Measurements from ENCODE around the gene DNER. TPM values are rescaled to one million over a fixed set of nuclear protein-coding genes. Genes with fewer than 3 reads are reported as not detected.

The DNER gene
- total RNA-seq, 1 experiment from 2014 or later, result 8.4 TPM

DNA sequence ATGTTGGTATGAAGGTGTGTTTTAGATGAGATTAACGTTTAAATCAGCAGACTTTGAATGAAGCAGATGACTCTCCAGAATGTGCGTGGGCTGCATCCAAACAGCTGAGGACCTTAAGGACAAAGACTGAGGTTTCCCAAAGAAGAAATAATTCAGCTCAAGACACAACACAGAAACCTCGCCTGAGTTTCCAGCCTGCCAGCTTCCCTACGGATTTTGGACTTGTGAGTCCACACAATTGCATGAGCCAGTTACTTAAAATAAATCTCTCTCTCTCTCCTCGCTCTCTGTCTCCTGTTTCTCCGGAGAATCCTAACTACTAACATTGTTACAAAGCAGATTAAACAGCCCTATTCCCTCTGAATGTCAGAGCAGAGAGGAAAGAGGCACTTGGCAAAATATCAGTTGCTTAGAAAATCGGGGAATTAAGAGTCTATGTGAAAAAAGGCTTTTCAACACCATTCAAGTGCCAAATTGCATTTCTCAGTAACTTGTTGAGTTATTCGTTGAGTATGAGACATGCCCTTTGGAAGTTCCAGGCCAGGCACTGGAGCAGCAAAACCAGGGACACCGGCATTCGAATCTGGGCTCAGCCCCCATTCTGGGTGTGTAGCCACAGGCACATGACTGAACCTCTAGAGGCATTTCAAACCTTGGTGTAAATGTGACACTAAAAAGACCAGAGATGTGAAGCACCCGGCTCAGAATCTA, 268.7 kb downstream of the DNER start:
- no peak for DNase-seq (ENCODE audit: low spot score)
- CTCF ChIA-PET, result no interaction called here
- Histone ChIP-seq H3K4me1 (ENCODE audit: insufficient read depth, low read length, poor library complexity, severe bottlenecking) (no peaks in the 10 kb centered on the region), H3K36me3 (ENCODE audit: insufficient read depth, low read length, poor library complexity, severe bottlenecking) (no peaks in the 10 kb centered on the region), H3K27ac (ENCODE audit: low read depth, low read length, poor library complexity, severe bottlenecking) (no peak overlapping the region), H3K9me3 (ENCODE audit: low read depth, low read length, poor library complexity, severe bottlenecking) (no peaks in the 10 kb centered on the region), H3K27me3 (replicated peaks; ENCODE audit: insufficient read depth, low read depth, low read length, poor library complexity) (no peaks in the 10 kb centered on the region), H3K4me3 (ENCODE audit: low read depth, low read length, poor library complexity, severe bottlenecking) (no peak overlapping the region)
- BruUV-seq (replicated peaks), result no TSS peak
- intact Hi-C loops (cut with micrococcal nuclease; ENCODE audit: unreplicated experiment), result no loop called here
- POLR2A ChIA-PET (ENCODE audit: low non-redundant PET), result no interaction called here
- TF ChIP-seq, protein P1, sequence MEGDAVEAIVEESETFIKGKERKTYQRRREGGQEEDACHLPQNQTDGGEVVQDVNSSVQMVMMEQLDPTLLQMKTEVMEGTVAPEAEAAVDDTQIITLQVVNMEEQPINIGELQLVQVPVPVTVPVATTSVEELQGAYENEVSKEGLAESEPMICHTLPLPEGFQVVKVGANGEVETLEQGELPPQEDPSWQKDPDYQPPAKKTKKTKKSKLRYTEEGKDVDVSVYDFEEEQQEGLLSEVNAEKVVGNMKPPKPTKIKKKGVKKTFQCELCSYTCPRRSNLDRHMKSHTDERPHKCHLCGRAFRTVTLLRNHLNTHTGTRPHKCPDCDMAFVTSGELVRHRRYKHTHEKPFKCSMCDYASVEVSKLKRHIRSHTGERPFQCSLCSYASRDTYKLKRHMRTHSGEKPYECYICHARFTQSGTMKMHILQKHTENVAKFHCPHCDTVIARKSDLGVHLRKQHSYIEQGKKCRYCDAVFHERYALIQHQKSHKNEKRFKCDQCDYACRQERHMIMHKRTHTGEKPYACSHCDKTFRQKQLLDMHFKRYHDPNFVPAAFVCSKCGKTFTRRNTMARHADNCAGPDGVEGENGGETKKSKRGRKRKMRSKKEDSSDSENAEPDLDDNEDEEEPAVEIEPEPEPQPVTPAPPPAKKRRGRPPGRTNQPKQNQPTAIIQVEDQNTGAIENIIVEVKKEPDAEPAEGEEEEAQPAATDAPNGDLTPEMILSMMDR (conservative IDR thresholded peaks at IDR 0.05; ENCODE audit: low read depth, low read length), result no peak
- TF ChIP-seq EZH2 (IDR thresholded peaks at IDR 0.05; ENCODE audit: borderline replicate concordance, low read depth, low read length, poor library complexity, severe bottlenecking), result no peak

DNA sequence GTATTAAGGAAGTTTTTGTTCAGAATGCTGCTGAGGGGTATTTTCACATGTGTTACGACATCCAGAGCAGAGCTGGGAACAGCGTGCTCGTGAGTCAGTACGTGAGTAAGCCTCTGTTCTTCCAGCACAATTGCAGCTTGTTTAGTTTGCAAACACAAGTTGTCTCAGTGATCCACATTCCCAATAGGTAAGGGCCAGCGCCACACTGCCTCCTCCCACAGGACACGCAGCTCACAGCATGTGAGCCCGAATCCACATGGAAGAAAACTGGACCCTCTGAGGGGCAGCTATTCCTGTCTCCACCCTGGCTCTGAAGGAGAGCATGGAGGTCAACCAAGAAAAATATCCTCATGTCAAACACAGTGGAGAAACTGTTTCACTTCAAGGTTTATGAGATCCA, 269.3 kb downstream of the DNER start:
- TF ChIP-seq, protein P1 (conservative IDR thresholded peaks at IDR 0.05; ENCODE audit: low read depth, low read length), result no peak
- no peak for TF ChIP-seq EZH2 (IDR thresholded peaks at IDR 0.05; ENCODE audit: borderline replicate concordance, low read depth, low read length, poor library complexity, severe bottlenecking)
- no TSS peak for BruUV-seq (replicated peaks)
- Histone ChIP-seq H3K27ac (ENCODE audit: low read depth, low read length, poor library complexity, severe bottlenecking) (no peak overlapping the region), H3K36me3 (ENCODE audit: insufficient read depth, low read length, poor library complexity, severe bottlenecking) (no peaks in the 10 kb centered on the region), H3K9me3 (ENCODE audit: low read depth, low read length, poor library complexity, severe bottlenecking) (no peaks in the 10 kb centered on the region), H3K4me3 (ENCODE audit: low read depth, low read length, poor library complexity, severe bottlenecking) (no peak overlapping the region), H3K4me1 (ENCODE audit: insufficient read depth, low read length, poor library complexity, severe bottlenecking) (no peaks in the 10 kb centered on the region), H3K27me3 (replicated peaks; ENCODE audit: insufficient read depth, low read depth, low read length, poor library complexity) (no peaks in the 10 kb centered on the region)
- intact Hi-C loops (cut with micrococcal nuclease; ENCODE audit: unreplicated experiment), result no loop called here
- no peak for DNase-seq (ENCODE audit: low spot score)
- POLR2A ChIA-PET (ENCODE audit: low non-redundant PET), result no interaction called here
- CTCF ChIA-PET, result no interaction called here

DNA sequence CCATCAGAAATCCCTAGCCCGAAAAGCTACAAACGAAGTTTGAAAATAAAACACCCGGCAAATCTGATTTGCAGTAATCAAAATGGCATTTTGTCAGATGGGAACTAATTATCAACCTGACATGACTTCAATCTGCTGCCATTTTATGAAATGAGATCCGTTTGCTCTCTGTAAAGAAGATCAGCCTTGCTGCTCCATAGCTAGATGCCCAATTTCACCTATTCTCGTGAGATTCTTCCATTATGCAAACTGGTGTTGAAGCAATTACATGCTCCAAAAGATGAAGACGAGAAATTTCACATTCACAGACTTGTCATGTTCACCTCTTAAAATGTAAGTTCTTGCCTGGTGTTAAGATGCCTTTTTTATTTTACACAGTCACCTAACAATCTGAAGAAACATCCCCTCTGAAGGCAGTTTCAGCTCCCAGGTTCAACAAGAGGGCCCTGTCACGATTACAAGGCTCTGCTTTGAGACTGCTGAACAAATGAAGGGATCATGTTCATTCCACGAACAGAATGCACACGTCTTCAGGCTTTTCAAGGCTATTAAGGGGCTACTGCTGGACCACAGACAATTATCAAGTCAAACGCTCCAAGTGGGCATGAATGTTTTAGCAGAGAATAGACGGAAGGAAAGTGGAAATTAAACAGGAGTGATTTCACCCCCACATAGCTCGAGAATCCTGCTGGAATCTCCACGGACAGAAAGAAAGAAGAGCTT, 270.6 kb downstream of the DNER start:
- H3K36me3 ChIP-seq (ENCODE audit: insufficient read depth, low read length, poor library complexity, severe bottlenecking), result no peaks in the 10 kb centered on the region
- CTCF ChIA-PET, result interaction anchor here (1.4 kb wide), 1 partner anchor 143 kb away, joined by 3 read pairs; no protein-coding TSS in a partner anchor
- no peaks in the 10 kb centered on the region for H3K4me1 ChIP-seq (ENCODE audit: insufficient read depth, low read length, poor library complexity, severe bottlenecking)

More for the DNA sequence above, 270.6 kb downstream of the DNER start:
- no peak overlapping the region for H3K4me3 ChIP-seq (ENCODE audit: low read depth, low read length, poor library complexity, severe bottlenecking)
- H3K27ac ChIP-seq (ENCODE audit: low read depth, low read length, poor library complexity, severe bottlenecking), result no peak overlapping the region
- TF ChIP-seq EZH2 (IDR thresholded peaks at IDR 0.05; ENCODE audit: borderline replicate concordance, low read depth, low read length, poor library complexity, severe bottlenecking), result no peak
- TF ChIP-seq, protein P1 (conservative IDR thresholded peaks at IDR 0.05; ENCODE audit: low read depth, low read length), result no peak
- no peaks in the 10 kb centered on the region for H3K27me3 ChIP-seq (replicated peaks; ENCODE audit: insufficient read depth, low read depth, low read length, poor library complexity)
- no TSS peak for BruUV-seq (replicated peaks)
- H3K9me3 ChIP-seq (ENCODE audit: low read depth, low read length, poor library complexity, severe bottlenecking), result no peaks in the 10 kb centered on the region
- no peak for DNase-seq (ENCODE audit: low spot score)
- intact Hi-C loops (cut with micrococcal nuclease; ENCODE audit: unreplicated experiment), result no loop called here
- POLR2A ChIA-PET (ENCODE audit: low non-redundant PET), result no interaction called here
